CD4-positive, CD25-positive, alpha-beta regulatory T cell (primary cell): ENCODE data around the gene SLC35E2B. TPM values are rescaled to one million over a fixed set of nuclear protein-coding genes. Genes with fewer than 3 reads are reported as not detected.
"Not testable (repeated sequence)": the region's sequence is repeated elsewhere in the genome, so short reads cannot be mapped to it uniquely, and the experiment has no call there.

Experiments used
- ATAC-seq, 2 donors: fragments of 150-1000 bp; cut with Tn5 transposase; one replicate each; pipeline ENCODE4 v1.10.0; 2021; ENCODE audit warnings: low read depth in 2 of 2, moderate number of reproducible peaks in 2 of 2, moderate library complexity in 1 of 2
- DNase-seq, 3 donors: peaks; one replicate each; pipeline versions ENCODE4 v3.0.0 to v3.0.0-alpha.2; 2012 to 2022; ENCODE audit warnings: mixed read lengths in 1 of 3
- H3K27ac ChIP-seq: one replicate; pipeline ENCODE4 v1.7.0; 2013; ENCODE audit warnings: mild to moderate bottlenecking, low read length; ENCODE audit not compliant: insufficient read depth, poor library complexity, severe bottlenecking
- H3K27me3 ChIP-seq: one replicate; pipeline ENCODE4 v1.7.0; 2013; ENCODE audit warnings: low read length; ENCODE audit not compliant: control insufficient read depth, insufficient read depth
- H3K36me3 ChIP-seq: one replicate; pipeline ENCODE4 v1.7.0; 2013; ENCODE audit warnings: mild to moderate bottlenecking, low read length, moderate library complexity; ENCODE audit not compliant: control insufficient read depth, insufficient read depth
- H3K4me1 ChIP-seq: 2 replicates; pipeline ENCODE4 v1.7.0; 2013; ENCODE audit warnings: mild to moderate bottlenecking, low read length; ENCODE audit not compliant: insufficient read depth, control insufficient read depth, poor library complexity, severe bottlenecking
- H3K4me3 ChIP-seq: one replicate; pipeline ENCODE4 v1.7.0; 2013; ENCODE audit warnings: low read depth, mild to moderate bottlenecking, low read length, moderate library complexity
- H3K9me3 ChIP-seq, 2 experiments: 1 replicate in 1 of 2; 2 replicates in 1 of 2; pipeline ENCODE4 v1.7.0; 2013; ENCODE audit warnings: low read length in 2 of 2, mild to moderate bottlenecking in 1 of 2, moderate library complexity in 1 of 2; ENCODE audit not compliant: control insufficient read depth in 2 of 2
- H3K27ac Mint-ChIP-seq, 3 donors: one replicate each; pipeline ENCODE4 v1.8.0; 2020 to 2022; ENCODE audit warnings: mild to moderate bottlenecking in 3 of 3, mixed read lengths in 3 of 3, moderate library complexity in 2 of 3
- H3K27me3 Mint-ChIP-seq: one replicate; pipeline ENCODE4 v1.8.0; 2022; ENCODE audit warnings: mild to moderate bottlenecking, mixed read lengths
- H3K36me3 Mint-ChIP-seq: one replicate; pipeline ENCODE4 v1.8.0; 2020; ENCODE audit warnings: mixed read lengths
- H3K4me1 Mint-ChIP-seq, 4 donors: one replicate each; pipeline ENCODE4 v1.8.0; 2020 to 2022; ENCODE audit warnings: mixed read lengths in 4 of 4, mild to moderate bottlenecking in 1 of 4
- H3K4me3 Mint-ChIP-seq, 4 donors: one replicate each; pipeline ENCODE4 v1.8.0; 2020 to 2022; ENCODE audit warnings: mild to moderate bottlenecking in 4 of 4, mixed read lengths in 4 of 4, moderate library complexity in 3 of 4
- H3K9me3 Mint-ChIP-seq, 7 donors: one replicate each; pipeline ENCODE4 v1.8.0; 2020 to 2022; ENCODE audit warnings: mixed read lengths in 7 of 7, mild to moderate bottlenecking in 3 of 7, moderate library complexity in 2 of 7
- polyA plus RNA-seq, 4 donors: library from polyadenylated mRNA; unstranded; fragments of 300-500 nt; fragmentation: Illumina TruSeq; gene quantifications; one replicate each; pipeline ENCODE4 v1.2.3, GENCODE V29; 2021
- total RNA-seq: library from RNA; stranded (reverse); gene quantifications from one replicate; pipeline ENCODE4 v1.2.3, GENCODE V29; 2022

The SLC35E2B gene
- total and polyA plus RNA-seq, 5 donors from 2014 or later, result 25.8 to 77.6 (median 31.7) TPM

- not testable (repeated sequence) for H3K27me3 ChIP-seq, H3K27me3 Mint-ChIP-seq, H3K9me3 ChIP-seq, H3K36me3 ChIP-seq, H3K9me3 Mint-ChIP-seq, H3K36me3 Mint-ChIP-seq, H3K4me1 ChIP-seq
- peak; percentile 97 to 98 (median 97) for DNase-seq
- Mint-ChIP-seq H3K4me3 (peak within 1 kb of the TSS; percentile 95 to 97 (median 97)), H3K4me1 (peaks cover 2 to 15% (median 8%) of the 10 kb centered on the region in 4 donors), H3K27ac (peak within 1 kb of the TSS; percentile 99 to 100 (median 99))
- Histone ChIP-seq H3K4me3 (peak within 1 kb of the TSS; percentile 69), H3K27ac (peak within 1 kb of the TSS; percentile 91)
- ATAC-seq, result peak; percentile 97
Observed at GRCh38 chr1:1658583-1659549, 33.7 kb downstream of the SLC35E2B start, which contains the start of gene CDK11B. Gene CDK11B, minus strand, starts transcription at chr1:1659004. Its CDS starts 1,519 bp downstream, at chr1:1657485.

GRCh38 chr1:1648265-1648664, 44.3 kb downstream of the SLC35E2B start:
- not testable (repeated sequence) for H3K27ac Mint-ChIP-seq, H3K27me3 Mint-ChIP-seq, H3K4me1 Mint-ChIP-seq, DNase-seq, ATAC-seq, H3K9me3 ChIP-seq, H3K4me3 ChIP-seq, H3K27ac ChIP-seq, H3K9me3 Mint-ChIP-seq, H3K27me3 ChIP-seq, H3K4me1 ChIP-seq
- peaks cover 41% of the 10 kb centered on the region for H3K36me3 ChIP-seq
- Mint-ChIP-seq H3K36me3 (peaks cover 40% of the 10 kb centered on the region), H3K4me3 (peak overlapping the region in 1 of 4 donors; percentile 29)

GRCh38 chr1:1647567-1648241, 44.9 kb downstream of the SLC35E2B start:
- H3K36me3 ChIP-seq, result peaks cover 37% of the 10 kb centered on the region
- H3K4me1 ChIP-seq, H3K27ac Mint-ChIP-seq, H3K9me3 Mint-ChIP-seq, H3K4me3 ChIP-seq, H3K9me3 ChIP-seq, DNase-seq, H3K27me3 ChIP-seq, H3K4me1 Mint-ChIP-seq, H3K27ac ChIP-seq, ATAC-seq, H3K27me3 Mint-ChIP-seq: not testable (repeated sequence)
- Mint-ChIP-seq H3K36me3 (peaks cover 40% of the 10 kb centered on the region), H3K4me3 (peak overlapping the region in 1 of 4 donors; percentile 29)

- not testable (repeated sequence) for H3K27me3 Mint-ChIP-seq, H3K4me1 ChIP-seq, DNase-seq, H3K27me3 ChIP-seq, H3K9me3 ChIP-seq, H3K9me3 Mint-ChIP-seq, H3K4me3 Mint-ChIP-seq, H3K27ac ChIP-seq, H3K27ac Mint-ChIP-seq, ATAC-seq, H3K4me1 Mint-ChIP-seq, H3K4me3 ChIP-seq
- peaks cover 29% of the 10 kb centered on the region for H3K36me3 Mint-ChIP-seq
- H3K36me3 ChIP-seq, result peaks cover 25% of the 10 kb centered on the region
Observed at GRCh38 chr1:1646326-1646725, 46.3 kb downstream of the SLC35E2B start.

GRCh38 chr1:1640711-1641461, 51.7 kb downstream of the SLC35E2B start:
- H3K36me3 ChIP-seq, DNase-seq, H3K36me3 Mint-ChIP-seq, H3K27me3 ChIP-seq, ATAC-seq, H3K4me1 Mint-ChIP-seq, H3K4me1 ChIP-seq, H3K27ac ChIP-seq, H3K27ac Mint-ChIP-seq, H3K27me3 Mint-ChIP-seq, H3K4me3 ChIP-seq, H3K9me3 ChIP-seq, H3K4me3 Mint-ChIP-seq, H3K9me3 Mint-ChIP-seq: not testable (repeated sequence)

- not testable (repeated sequence) for H3K27ac ChIP-seq
Observed at GRCh38 chr1:1640081-1640480, 52.5 kb downstream of the SLC35E2B start.

GRCh38 chr1:1639368-1639767, 53.2 kb downstream of the SLC35E2B start:
- not testable (repeated sequence) for ATAC-seq

More at GRCh38 chr1:1640081-1640480, 52.5 kb downstream of the SLC35E2B start:
- not testable (repeated sequence) for ATAC-seq, H3K9me3 ChIP-seq, H3K36me3 ChIP-seq, DNase-seq, H3K36me3 Mint-ChIP-seq, H3K4me3 Mint-ChIP-seq, H3K4me1 Mint-ChIP-seq, H3K4me1 ChIP-seq, H3K27me3 ChIP-seq, H3K27ac Mint-ChIP-seq, H3K4me3 ChIP-seq, H3K27me3 Mint-ChIP-seq, H3K9me3 Mint-ChIP-seq

More at GRCh38 chr1:1639368-1639767, 53.2 kb downstream of the SLC35E2B start:
- H3K4me3 Mint-ChIP-seq, H3K4me1 Mint-ChIP-seq, H3K36me3 ChIP-seq, H3K27ac Mint-ChIP-seq, H3K4me1 ChIP-seq, H3K27me3 ChIP-seq, H3K9me3 Mint-ChIP-seq, H3K9me3 ChIP-seq, H3K27ac ChIP-seq, H3K36me3 Mint-ChIP-seq, H3K27me3 Mint-ChIP-seq, H3K4me3 ChIP-seq, DNase-seq: not testable (repeated sequence)
